NCI-H1048 (cell line): ENCODE results near the gene DUSP2.

Experiments used
- DNase-seq: peaks from one replicate; lab custom pipeline; 2025; lab: John Stamatoyannopoulos, UW

The DUSP2 gene, protein sequence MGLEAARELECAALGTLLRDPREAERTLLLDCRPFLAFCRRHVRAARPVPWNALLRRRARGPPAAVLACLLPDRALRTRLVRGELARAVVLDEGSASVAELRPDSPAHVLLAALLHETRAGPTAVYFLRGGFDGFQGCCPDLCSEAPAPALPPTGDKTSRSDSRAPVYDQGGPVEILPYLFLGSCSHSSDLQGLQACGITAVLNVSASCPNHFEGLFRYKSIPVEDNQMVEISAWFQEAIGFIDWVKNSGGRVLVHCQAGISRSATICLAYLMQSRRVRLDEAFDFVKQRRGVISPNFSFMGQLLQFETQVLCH

DNA sequence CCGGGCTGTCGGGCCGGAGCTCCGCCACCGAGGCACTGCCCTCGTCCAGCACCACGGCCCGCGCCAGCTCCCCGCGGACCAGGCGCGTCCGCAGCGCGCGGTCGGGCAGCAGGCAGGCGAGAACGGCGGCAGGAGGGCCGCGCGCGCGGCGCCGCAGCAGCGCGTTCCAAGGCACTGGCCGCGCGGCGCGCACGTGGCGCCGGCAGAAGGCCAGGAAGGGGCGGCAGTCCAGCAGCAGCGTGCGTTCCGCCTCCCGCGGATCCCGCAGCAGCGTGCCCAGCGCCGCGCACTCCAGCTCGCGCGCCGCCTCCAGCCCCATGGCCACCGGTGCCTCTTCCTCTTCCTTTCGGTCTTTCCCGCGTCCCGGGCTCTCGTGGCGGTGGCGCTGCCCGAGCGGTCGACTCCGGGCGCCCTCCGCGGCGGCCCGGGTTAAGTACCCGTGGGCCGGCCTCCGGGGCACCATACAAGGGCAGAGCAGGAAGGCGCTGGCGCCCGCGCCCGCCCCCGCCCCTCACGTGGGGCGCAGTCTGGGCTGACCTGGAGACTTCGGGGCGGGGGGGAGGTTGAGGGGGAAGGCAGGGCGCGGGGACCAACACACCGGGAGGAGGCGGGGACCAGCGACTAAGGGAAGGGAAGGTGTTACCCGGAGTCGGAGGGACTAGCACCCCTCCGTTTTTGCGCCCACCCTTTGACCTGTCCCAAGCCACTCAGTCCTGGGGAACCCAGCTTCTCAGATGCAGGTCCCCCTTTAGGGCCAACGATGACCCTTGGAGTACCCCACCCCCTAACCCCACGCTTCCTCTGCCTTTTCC is at the start of gene DUSP2:
TSS of gene DUSP2 (minus strand) at position 405 of the 812 bp plus-strand sequence. CDS start at position 319, 86 bp downstream.
- peak; percentile 38 for DNase-seq

DNA sequence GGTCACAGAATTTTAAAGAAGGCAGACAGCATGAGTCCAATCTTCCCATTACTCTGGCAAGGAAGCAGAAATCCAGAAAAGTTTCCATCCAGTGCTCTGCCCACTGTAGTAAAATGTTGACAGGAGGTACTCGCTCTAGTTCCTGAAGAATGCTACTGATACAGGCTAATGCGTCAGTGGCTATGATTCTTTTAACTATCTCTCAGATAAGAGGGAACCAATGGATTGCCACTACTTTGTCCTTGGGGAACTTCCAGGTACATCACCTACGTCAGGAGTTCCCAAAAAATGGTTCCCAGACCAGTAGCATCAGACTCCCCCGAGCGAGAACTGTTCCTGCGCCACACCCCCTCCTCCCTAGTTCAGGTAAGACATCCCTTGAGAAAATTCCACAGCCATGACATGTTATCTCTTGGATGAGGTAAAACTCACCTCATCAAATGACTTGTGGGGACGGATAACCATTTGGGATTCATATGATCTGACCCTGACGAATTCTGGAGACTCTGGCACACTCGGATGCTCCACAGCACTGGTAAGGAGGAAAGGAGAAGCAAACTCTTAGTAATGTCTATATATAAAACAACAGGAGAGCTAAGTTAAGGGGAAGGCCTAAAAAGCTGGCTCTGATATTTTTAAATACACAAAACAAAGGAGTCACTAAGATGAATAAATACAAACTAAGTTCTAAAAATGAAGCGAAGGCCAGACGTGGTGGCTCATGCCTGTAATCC is 46.9 kb upstream of the DUSP2 start:
- no peak for DNase-seq

DNA sequence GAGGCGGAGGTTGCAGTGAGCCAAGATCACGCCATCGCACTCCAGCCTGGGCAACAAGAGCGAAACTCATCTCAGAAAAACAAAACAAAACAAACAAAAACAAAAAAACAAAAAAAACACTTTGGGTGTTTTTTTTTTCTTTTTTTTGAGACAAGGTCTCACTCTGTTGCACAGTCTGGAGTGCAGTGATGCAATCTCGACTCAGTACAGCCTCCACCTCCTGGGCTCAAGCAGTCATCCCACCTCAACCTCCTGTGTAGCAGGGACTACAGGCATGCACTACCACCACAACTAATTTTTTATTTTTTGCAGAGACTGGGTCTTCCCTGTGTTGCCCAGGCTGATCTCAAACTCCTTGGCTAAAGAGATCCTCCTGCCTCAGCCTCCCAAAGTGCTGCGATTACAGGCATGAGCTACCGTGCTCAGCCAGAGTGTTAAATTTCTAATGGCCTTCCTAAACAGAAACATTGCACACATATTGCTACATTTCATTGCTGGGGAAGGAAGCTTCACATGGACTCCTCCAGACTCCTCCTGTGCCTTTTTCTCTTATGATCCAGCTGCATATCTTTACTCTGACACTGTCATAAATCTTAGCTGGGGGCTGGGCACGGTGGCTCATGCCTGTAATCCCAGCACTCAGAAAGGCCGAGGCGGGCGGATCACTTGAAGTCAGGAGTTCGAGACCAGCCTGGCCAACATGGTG is 43.7 kb upstream of the DUSP2 start:
- DNase-seq, result no peak

DNA sequence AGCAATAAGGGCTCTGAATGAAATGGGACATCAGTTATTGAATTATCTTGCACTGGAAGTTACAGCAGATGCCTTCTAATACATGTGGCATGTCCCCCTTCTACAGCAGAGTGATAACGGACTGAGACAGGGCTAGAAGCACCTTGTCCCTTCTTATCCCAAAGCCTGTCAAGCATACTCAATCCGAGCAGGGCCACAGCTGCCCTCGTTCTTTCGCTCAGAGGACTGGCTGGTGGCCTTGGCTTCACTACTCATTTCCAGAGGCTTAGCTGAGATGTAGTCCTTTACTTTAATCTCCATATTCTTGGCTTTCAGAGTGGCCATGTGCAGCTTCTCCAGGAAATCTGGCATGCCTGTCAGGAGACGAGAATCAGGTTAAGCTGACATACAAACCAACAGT is 41.3 kb upstream of the DUSP2 start:
- no peak for DNase-seq

DNA sequence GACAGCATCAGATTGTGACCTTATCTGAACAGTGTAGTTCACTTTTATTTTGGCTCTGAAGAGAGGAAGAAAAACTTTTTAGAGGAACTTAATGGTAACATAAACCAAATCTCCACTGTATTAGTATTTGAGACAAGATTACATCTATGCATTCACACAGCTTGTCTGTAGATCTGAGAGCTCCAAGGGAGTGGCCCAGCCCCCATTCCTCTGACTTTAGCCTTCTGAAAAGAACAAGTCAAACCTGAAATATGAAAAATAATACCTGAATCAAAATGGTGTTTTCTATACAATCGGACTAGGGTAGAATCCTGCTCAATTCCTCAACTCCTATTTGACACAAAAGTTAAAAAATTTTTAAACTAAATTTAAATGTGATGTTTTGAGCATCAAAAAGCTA is 40.3 kb upstream of the DUSP2 start:
- DNase-seq, result no peak

DNA sequence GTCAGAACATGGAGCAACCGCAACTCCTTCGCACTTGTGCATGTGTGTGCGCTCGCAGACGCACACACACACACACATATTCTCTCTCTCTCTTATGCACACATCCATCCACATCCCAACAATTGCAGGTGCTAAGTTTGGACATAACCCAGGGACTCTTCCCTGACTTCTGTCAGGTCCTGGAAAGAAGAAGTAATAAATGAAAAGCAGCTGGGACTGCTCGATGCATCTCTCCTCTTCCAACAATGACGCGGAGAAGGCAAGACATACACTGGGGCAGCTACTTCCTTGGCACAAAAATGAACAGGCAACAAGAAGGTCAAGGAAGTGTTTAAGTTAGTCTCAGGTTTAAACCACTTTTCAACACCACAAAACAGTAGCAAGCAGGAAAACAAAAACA is 39.7 kb upstream of the DUSP2 start:
- no peak for DNase-seq

DNA sequence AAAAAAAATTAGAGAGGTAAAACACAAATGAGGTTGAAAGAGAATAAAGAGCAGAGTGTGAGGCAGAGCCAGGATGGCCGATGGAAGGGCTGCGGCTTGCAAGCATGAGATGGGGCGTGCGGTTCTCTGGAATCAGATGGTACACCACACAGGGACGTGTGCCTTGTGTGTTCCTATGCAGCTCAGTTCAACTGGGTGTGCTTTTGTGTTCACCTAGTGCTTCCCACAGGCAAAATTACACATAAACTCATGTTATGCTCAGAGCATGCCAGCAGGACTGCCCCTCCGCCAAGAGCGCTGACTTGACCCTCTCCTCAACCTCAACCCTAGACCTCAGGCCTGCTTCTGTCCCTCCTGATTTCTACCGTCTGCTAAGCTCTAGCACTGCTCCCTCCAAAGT is 38.9 kb upstream of the DUSP2 start:
- DNase-seq, result no peak

DNA sequence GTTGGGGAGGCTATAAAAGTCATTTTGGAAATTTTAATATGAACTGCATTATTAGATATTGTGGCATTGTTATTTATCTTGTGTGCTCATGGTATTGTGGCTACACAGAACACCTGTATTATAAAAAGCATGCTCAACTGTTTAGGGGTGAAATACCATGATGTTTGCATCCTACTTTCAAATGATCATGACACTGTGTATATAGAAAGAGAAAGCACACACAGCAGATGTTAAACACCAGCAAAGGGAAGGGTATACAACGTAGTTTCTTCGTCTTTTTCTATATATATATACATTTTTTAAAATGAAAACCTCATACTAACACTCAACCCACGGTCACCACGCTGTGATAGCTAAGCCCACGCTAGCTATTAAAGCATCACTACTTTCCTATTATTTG is 36.3 kb upstream of the DUSP2 start:
- DNase-seq, result no peak

DNA sequence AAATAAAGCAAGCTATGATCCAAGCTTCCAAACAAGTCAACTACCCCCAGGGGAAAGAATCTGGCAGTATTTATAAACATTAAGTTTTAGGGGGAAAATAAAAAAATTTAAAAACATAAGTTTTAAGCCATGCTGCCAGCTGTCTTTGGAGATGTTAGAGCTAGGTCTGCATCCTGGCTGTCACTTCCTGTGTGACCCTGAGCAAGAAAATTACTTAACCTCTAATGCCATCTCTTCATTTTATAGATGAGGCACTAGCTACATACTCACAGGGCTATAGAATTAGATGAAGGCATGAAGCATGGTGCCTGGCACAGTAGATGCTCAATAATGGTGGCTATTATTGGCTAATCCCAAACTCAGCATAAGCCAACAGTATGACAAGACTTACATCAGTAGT is 35.3 kb upstream of the DUSP2 start:
- DNase-seq, result no peak

DNA sequence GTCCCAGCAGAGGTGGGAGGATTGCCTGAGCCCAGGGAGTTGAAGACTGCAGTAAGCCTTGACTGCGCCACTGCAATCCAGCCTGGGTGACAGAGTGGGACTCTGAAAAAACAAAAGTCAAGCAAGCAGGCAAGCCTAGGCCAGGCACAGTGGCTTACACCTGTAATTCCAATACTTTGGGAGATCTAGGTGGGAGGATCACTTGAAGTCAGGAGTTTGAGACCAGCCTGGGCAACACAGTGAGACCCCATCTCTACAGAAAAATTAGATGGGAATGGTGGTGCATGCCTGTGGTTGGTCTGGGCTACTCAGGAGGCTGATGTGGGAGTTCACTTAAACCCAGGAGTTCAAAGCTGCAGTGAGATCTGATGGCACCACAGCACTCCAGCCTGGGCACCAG is 34.8 kb upstream of the DUSP2 start:
- no peak for DNase-seq

DNA sequence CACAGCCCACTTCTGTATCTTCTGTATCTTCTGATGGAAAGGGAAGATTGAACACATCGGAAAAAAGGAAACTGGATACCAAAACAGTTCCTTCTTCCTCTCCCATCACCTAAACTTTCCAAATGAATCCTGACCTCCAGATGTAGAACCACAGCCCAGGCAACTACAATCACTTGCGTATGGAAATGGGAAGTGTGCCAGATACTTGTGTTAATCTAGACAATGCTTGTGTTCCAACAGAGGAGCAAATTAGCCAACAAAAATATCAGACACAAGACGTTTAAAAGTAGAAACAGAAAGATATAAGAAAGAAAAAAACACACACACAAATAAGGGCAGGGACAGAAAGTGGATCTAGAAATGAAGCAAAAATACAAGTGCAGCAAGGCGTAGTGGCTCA is 31.4 kb upstream of the DUSP2 start:
- DNase-seq, result no peak

DNA sequence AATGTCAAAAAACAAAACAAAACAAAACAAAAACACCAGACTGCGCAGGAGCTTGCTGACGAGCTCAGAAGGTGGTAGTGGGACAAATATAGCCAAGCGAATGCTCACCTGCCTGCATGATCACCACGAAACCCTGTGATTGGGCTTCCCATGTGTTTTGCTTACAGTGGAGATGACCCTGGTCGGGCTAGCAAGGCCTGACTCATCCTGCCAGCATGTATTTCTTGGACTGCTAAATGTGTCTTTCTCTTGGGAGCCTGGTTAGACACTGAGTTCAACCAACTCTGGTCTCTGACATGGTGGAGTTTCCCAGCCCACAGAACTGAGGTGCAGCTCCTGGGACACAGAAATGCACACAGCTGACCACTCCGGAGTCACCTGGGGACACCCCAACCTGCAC is 30.7 kb upstream of the DUSP2 start:
- no peak for DNase-seq

DNA sequence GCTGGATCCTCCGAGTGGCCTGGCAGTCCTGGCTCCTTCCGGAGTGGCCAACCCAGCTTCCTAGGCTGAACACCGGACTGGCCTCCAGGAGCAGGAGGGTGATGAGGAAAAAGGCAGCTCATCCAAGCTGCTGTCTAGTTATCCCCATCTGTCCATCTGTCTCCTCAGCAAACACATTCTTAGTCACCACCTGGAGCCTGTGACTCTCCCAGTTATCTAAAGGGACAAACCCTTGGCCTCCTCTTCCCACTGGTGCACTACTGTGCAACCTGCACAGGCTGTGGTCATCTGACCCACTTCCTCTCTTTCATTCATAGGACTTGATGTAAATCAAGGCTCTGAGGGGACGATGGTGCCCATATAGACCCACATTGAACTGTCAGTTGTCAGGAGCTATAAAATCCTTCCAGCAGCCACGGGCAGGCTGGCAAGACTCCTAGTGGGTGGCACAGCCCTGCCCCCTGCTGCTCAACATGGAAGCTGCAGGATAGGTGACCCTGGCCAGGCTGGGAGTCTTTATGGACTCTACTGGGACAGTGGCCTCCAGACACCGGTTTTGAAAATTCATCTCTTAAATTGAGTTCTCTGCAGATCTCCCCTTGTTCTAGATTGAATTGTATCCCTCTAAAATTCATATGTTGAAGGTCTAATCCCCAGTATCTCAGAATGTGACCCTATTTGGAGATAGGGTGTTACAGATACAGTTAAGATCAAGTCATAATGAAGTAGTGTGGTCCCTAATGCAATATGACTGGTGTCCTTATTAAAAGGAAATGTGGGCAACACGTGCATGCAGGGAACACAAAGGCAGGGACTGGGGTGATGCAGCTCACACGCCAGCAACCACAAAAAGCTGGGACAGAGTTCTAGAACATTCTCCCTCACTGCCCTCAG is 29.3 kb upstream of the DUSP2 start:
- DNase-seq, result no peak

DNA sequence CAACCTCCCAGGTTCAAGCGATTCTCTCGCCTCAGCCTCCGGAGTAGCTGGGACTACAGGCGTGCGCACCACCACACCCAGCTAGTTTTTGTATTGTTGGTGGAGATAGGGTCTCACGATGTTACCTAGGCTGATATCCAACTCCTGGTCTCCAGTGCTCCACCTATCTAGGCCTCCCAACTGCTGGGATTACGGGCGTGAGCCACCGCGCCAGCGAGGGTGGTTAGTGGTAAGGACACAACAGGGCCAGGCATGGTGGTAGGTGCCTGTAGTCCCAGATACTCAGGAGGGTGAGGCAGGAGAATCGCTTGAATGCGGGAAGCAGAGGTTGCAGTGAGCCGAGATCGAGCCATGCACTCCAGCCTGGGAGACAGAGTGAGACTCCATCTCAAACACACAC is 26.6 kb upstream of the DUSP2 start:
- no peak for DNase-seq

DNA sequence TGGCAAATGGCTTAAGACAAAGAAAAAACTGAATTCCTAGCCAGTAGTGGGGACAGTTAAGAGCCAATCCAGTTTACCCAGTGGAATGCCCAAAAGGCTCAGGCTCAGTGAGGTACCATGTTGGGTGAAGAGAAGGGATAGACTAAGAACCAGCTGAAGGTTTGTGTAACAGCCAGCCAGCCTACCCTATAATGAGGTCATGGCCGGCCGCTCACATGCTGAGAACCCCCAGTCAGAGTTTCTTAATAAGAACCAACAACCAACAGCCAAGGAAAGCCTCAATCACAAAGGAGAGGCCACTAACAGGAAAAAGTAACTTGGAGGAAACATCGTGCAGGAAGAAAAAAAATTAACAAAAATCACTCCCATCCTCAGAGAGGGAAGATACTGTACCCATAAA is 25.4 kb upstream of the DUSP2 start:
- DNase-seq, result no peak

DNA sequence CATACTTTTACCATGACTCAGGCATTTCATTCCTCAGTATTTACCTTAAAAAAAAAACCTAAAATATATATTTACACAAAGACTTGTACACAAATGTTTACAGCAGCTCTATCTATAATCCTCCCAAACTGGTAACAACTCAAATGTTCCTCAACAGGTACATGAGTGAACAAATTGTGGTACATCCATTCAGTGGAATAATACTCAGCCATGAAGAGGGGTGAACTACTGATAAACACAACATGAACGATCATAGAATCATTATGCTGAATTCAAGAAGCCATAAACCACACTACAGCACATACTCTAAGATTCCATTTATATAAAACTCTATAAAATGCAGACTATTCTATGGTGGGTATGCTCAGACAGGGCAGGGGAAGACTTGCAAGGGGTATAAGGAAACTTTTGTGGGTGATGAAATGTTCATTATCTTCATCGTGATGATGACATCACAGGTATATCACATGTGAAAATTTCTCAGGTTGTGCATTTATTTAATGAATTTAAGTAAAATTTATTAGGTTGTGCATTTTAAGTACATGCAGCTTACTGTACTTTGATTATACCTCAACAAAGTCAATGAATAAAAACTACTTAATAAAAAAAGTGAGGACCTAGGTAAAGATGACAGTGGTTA is 24.7 kb upstream of the DUSP2 start:
- no peak for DNase-seq

DNA sequence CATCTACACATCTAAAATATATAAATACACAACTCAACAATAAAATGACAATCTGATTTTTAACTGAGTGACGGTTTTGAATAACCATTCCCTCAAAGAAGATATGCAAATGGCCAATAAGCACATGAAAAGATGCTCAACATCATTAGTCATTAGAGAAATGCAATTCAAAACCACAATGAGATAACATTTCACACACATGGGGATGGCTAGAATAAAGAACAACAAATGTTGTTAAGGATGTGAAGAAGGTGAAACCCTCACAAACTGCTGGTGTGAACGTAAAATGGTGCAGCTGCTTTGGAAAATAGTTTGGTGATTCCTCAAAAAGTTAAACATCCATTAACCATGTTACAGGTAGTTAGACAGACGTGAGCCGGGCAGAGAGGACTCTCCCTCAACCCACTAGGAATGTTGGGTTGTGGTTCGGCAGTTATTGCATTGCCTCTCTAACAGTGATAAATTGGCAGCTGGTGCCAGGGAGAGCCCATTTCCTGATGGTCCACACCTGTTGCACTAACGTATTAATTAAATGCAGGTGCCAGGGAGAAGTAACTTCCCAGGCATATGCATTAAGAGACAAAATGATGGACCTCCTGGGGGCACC is 22.3 kb upstream of the DUSP2 start:
- DNase-seq, result no peak

DNA sequence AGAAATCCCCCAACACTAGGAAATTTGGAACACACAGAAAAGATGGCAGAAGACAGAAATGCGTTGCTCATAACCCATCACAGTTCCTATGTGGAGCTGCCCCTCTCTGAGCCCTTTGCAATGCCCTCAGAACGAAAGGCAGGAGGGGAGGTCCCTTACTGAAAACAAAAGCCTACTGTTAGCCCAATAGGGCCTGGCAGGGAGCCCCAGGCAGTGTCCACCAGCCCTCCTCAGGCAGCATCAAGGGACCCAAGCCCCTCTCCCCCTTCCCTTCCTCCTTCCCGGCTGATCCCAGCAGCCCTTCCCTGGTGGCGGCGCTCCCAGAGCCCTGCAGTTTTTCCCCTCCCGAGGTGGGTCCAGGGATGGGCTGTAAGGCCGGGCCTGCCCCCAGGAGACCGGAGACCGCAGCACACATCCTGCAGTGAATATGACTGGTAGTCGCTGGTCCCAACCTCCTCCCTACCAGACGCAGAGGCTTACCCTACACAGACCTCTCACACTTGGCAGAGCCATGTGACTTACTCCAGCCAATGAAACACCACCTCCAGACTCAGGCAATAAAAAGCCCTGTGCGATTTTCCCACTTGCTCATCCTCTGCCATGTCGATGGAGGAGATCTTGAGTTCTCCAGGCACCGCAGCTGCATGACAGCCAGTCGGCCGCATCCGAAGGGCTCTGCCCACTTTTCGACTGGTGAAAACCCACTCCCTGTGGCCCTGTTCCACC is 19.4 kb upstream of the DUSP2 start:
- no peak for DNase-seq

DNA sequence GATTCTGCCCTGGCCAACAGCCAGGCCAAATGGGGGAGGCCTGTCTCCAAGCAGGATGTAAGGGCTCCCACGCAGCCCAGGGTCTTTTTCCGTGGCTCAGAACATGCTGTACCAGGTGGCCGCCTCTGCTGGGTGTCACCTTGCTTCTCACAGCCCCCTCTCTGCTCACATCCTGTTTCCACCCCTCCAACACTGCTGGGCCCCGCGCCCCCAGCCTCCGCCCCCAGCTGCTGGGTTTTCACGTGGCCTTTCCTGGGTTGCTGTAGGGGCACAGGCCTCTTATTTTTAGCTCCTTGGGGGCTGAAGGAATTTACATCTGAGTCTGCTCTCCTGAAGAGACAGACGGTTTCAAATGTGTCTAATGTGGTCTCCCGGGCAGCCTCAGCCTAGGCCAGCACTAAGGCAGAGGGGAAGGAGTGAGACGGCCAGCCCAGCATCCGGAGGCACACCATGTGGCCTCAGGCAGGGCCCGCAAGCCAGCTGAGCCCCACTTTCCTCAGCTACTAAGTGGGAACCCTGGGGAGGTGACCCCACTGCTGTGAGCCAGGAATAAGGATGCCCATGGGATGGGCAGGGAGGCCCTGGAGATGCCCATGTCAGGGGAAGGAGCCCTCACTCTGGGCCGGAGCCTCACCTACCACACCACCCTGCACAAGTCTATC is 18.7 kb upstream of the DUSP2 start:
- no peak for DNase-seq
